Measurements from ENCODE around the gene C20orf204.

The C20orf204 gene

DNA sequence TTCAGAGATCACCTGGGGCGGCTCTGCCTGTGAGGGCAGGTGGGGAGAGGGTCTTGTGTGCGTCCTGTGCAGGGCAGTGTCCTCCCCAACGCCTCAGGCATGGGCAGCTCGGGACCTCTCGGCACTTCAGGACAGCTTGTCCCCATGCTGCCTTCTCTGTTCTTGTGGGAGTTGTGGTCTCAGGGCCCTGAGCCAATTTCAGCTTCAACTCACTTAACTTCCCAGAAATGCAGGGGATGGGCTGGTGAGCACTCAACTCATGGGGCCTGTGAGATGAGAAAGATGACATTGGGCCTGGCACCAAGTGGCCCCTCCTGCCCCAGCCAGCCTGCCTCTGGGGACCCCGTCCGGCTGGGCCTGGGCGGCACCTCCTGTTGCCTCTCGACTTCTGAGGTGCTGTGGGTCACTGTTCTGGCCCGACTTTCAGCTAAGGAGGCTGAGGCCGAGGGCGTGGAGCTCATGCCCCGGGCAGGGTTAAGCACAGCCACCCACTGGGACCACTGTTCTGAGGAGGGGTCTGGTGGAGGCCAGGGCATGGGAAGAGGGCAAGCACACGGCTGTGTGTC, 36.6 kb downstream of the C20orf204 start:
- no peak for FAIRE-seq

DNA sequence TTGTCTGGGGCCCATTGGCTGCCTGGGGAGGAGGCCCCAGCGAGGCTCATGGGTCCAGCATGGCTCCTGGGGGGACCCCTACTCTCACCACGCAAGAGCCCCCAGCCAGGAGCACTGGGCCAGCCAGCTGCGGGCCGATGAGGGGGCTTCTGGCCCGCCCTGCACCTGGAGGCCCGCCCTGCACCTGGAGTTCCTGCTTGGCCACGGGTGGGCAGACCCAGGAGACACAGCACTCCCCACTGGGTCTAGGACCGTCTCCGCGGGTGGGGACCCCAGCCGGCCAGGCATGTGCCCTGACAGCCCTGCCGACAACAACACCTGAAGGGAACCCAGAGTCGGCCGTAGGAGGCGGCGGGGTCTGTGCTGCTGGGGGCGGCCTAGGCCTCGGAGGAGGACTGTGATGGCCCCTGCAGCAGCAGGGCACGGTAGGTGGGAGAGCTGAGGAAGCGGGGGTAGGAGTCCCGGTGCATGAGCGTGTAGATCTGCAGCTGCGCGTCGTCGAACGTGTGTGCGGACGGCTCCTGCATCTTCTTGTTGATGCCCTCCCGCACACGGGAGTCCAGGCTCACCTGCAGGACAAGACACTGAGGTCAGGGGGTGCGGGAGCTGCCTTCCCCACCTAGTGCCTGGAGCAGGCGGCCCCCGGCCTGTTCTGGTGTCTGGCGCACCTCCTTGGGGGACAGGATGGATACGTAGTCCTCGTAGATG, 37.6 kb downstream of the C20orf204 start:
- no peak for FAIRE-seq

- no peak for FAIRE-seq
Measured at GRCh38 chr20:64074184-64074789, 38.3 kb downstream of the C20orf204 start.

- no peak for FAIRE-seq
Measured at GRCh38 chr20:64074963-64075362, 39.0 kb downstream of the C20orf204 start.

GRCh38 chr20:64075556-64075955, 39.6 kb downstream of the C20orf204 start:
- no peak for FAIRE-seq

DNA sequence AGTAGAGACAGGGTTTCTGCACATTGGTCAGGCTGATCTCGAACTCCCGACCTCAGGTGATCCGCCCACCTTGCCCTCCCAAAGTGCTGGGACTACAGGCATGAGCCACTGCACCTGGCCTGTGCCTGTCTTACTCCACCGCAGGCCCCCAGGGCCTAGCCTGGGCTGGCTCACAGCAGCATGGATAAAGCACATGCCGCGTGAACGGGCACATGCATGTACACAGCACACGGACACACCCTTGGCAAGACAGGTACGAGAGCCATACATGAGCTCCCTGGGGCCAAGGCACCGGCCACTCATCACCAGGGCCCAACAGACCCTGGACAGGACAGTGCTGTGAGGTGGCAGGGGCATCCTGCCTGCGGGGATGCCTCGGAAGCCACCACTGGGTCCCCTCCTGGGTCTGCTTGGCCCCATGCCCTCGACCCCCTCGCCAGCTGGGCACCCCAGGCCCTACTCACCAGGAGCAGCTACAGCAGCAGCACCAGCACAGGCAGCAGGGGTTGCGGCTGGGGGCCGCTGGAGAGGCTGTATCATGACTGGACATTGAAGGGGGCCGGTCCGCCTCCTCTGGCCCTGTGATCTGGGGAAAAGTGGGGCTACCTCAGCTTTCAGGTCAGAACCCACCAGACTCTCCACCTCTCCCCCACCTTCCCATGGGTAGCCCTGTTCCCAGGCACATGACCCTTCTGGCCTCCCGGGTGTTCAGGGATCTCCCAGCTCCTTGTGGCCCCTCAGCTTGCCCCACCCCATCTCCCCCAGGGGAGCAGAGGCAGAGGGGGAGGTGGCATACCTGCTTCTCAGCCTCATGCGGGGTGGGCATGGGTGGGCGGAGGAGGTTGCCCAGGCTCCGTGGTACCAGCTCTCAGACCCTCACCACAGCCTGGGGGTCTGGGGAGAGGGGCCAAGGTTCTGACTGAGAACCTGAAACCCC, 40.3 kb downstream of the C20orf204 start:
- FAIRE-seq = no peak

DNA sequence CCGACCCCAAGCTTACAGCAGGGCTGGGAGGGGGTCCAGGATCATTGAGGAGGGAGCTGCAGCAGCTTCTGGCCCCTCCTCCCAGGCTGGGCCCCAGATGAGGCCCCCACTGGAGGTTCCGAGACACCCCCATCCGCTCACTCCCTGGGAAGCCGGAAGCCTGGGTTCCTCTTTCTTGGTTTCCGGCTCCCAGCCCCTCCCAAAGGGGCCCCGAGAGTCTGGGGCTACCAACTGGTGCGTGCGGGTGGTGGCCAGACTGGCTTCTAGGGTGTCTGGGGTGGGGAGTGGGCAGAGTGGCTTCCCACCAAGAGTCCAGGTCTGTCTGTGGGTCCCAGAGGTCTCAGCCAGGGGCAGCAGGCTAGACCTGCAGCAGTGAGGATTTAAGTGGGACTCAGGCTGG, 41.1 kb downstream of the C20orf204 start:
- no peak for FAIRE-seq

DNA sequence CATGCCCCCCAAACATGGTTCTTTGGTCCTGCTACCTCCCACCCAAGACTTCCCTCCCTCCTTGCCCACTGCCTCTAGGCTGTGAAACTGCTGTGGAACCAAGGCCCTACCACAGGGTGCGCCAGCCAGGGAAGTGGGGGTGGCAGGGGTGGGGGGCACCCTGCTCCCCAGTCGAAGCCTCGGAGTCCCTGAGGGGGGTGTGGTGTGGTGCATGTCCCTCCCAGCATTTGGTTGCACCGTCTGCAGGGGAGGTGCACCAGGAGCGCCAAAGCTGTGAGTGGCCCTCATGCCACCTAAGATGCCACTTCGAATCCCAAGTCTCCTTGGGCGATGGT, 41.5 kb downstream of the C20orf204 start:
- FAIRE-seq = no peak

GRCh38 chr20:64077876-64078551, 42.0 kb downstream of the C20orf204 start:
- FAIRE-seq = no peak

GRCh38 chr20:64078934-64079272, 42.9 kb downstream of the C20orf204 start:
- no peak for FAIRE-seq

GRCh38 chr20:64079273-64080012, 43.5 kb downstream of the C20orf204 start, which contains the start of gene RGS19:
RGS19 (minus strand) TSS chr20:64079518; CDS start chr20:64076886, 2,632 bp downstream.
- FAIRE-seq = no peak

- no peak for FAIRE-seq
Measured at GRCh38 chr20:64080013-64080812, 44.2 kb downstream of the C20orf204 start, which contains the start of gene OPRL1. OPRL1 (plus strand) TSS chr20:64080082; CDS start chr20:64092721, 12,639 bp downstream.

GRCh38 chr20:64080813-64081623, 45.0 kb downstream of the C20orf204 start:
- no peak for FAIRE-seq

DNA sequence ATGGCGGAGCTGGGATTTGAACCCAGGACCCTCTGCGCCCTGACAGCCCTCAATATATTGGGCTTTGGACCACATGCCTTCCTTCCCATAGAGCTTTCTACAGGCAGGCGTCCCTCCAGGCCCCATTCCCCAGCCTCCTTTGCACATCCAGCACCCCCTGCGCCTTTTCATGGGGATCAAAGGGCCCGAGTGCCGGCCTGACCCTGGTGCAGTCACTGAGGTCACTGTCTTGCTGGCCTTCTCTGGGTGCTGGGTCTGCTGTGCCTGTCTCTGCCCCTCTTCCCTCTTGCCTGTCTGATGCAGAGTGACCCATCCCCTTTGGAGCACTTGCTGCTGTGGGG, 45.6 kb downstream of the C20orf204 start:
- no peak for FAIRE-seq

- FAIRE-seq = no peak
Measured at GRCh38 chr20:64082126-64082731, 46.2 kb downstream of the C20orf204 start.

DNA sequence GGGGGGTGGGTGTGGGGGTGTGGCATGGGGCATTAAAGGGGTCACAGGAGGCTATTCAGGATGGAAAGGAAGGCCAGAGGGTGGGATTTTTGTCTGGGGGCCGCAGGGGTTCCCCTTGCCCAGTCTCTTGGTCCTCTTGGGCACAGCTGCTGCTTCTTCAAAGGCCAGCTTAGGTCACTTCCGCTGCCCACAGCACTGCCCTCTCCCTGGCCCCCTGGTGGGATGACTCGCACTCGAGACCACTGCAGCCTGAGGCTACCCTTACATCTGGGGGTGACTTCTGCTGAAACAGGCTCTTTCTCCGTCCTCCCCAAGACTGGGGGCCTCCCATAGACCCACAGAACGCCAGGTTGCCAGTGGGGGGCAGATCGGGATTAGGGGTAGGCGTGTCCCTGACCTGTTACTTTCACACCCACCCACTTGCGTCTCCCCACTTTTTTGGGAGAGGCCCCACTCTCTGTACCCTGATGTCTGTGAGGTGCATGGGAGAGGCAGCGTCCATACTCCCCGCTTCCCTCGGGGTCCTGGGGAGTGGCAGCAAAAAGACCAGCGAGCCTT, 46.9 kb downstream of the C20orf204 start:
- no peak for FAIRE-seq

DNA sequence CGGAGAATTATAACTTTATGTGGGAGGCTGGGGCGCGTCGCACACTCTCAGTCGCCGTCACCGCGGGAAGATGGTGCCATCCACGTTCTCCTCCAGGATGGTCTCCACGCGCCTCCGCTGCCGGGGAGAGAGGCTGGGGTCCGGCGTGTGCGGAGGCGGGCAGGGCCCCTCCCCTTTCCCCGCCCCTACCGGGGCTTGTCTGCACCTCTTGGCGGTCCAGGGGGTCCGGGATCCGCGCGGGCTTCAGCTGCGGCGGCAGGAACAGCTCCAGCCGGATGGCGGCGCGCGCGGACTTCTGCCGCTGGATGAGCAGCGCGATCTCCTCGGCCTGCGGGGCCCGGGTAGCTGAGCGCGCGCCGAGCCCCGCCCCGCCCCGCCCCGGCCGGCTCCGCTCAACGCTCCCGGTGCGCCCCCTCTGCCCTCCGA, 47.4 kb downstream of the C20orf204 start:
- no peak for FAIRE-seq

GRCh38 chr20:64083804-64084684, 48.1 kb downstream of the C20orf204 start, which contains the start of gene LKAAEAR1:
LKAAEAR1 (minus strand) TSS chr20:64084398; CDS start chr20:64084219, 179 bp downstream.
- FAIRE-seq = no peak
